ENCODE results near the gene TOMM70.

TOMM70 gene

GRCh38 chr3:100403362-100404249 is 2.7 kb upstream of the TOMM70 start:
- DNase-seq: no peak

GRCh38 chr3:100402891-100403290 is 2.0 kb upstream of the TOMM70 start:
- Histone ChIP-seq H3K27me3 (replicated peaks; ENCODE audit: insufficient read depth, low read length) (no peaks in the 10 kb centered on the region), H3K9me2 (replicated peaks; ENCODE audit: insufficient read depth, low read length) (no peaks in the 10 kb centered on the region), H2AFZ (ENCODE audit: low read length) (no peak overlapping the region), H3K4me1 (ENCODE audit: low read length) (peaks cover 16% of the 10 kb centered on the region), H3K4me3 (ENCODE audit: low read length) (peak overlapping the region; percentile 92; the same call in 1 of the 2 replicates), H3K79me2 (ENCODE audit: low read length) (peaks cover 37% of the 10 kb centered on the region), H3F3A (ENCODE audit: insufficient read depth, low read length) (peaks cover 6% of the 10 kb centered on the region), H3K27ac (ENCODE audit: low read length) (no peak overlapping the region), H3K9me3 (replicated peaks; ENCODE audit: insufficient read depth, low read length) (no peaks in the 10 kb centered on the region), H3K4me2 (ENCODE audit: low read depth, low read length) (peak overlapping the region; percentile 67), H3K36me3 (replicated peaks; ENCODE audit: insufficient read depth, low read length) (no peaks in the 10 kb centered on the region), H3K9ac (ENCODE audit: low read length) (no peak overlapping the region; the same call in 1 of the 2 replicates), H4K20me1 (ENCODE audit: insufficient read depth, low read length) (no peaks in the 10 kb centered on the region)
- no peak for DNase-seq
- no peak for TF ChIP-seq EZH2phosphoT487 (IDR thresholded peaks at IDR 0.05; ENCODE audit: low read length)
- no peak for TF ChIP-seq CTCF (IDR thresholded peaks at IDR 0.05; ENCODE audit: low read length)
- TF ChIP-seq EZH2 (optimal IDR thresholded peaks at IDR 0.05; ENCODE audit: low read depth, low read length): no peak

More at GRCh38 chr3:100403362-100404249, 2.7 kb upstream of the TOMM70 start:
- Histone ChIP-seq H2AFZ (ENCODE audit: low read length) (no peak overlapping the region), H3F3A (ENCODE audit: insufficient read depth, low read length) (peaks cover 6% of the 10 kb centered on the region), H3K4me1 (ENCODE audit: low read length) (peaks cover 16% of the 10 kb centered on the region), H3K36me3 (replicated peaks; ENCODE audit: insufficient read depth, low read length) (no peaks in the 10 kb centered on the region), H3K9me2 (replicated peaks; ENCODE audit: insufficient read depth, low read length) (no peaks in the 10 kb centered on the region), H3K4me3 (ENCODE audit: low read length) (0 out of 2 replicates have a peak overlapping the region, but pooled peaks have one; percentile 92), H3K9me3 (replicated peaks; ENCODE audit: insufficient read depth, low read length) (no peaks in the 10 kb centered on the region), H3K27ac (ENCODE audit: low read length) (no peak overlapping the region), H4K20me1 (ENCODE audit: insufficient read depth, low read length) (no peaks in the 10 kb centered on the region), H3K9ac (ENCODE audit: low read length) (no peak overlapping the region), H3K27me3 (replicated peaks; ENCODE audit: insufficient read depth, low read length) (no peaks in the 10 kb centered on the region), H3K79me2 (ENCODE audit: low read length) (peaks cover 34% of the 10 kb centered on the region), H3K4me2 (ENCODE audit: low read depth, low read length) (peak overlapping the region; percentile 67; the same call in 1 of the 2 replicates)
- no peak for TF ChIP-seq CTCF (IDR thresholded peaks at IDR 0.05; ENCODE audit: low read length)
- TF ChIP-seq EZH2 (optimal IDR thresholded peaks at IDR 0.05; ENCODE audit: low read depth, low read length): no peak

- H3K9ac ChIP-seq (ENCODE audit: low read length): peak overlapping the region; percentile 80; the same call in 1 of the 2 replicates
- TF ChIP-seq CTCF (IDR thresholded peaks at IDR 0.05; ENCODE audit: low read length) (no peak), EZH2 (optimal IDR thresholded peaks at IDR 0.05; ENCODE audit: low read depth, low read length) (no peak), EZH2phosphoT487 (IDR thresholded peaks at IDR 0.05; ENCODE audit: low read length) (no peak)
- peak overlapping the region; percentile 81; the same call in 1 of the 2 replicates for H3K27ac ChIP-seq (ENCODE audit: low read length)
- H3K4me2 ChIP-seq (ENCODE audit: low read depth, low read length): peak overlapping the region; percentile 67
- DNase-seq: peak; percentile 6
- peaks cover 6% of the 10 kb centered on the region for H3F3A ChIP-seq (ENCODE audit: insufficient read depth, low read length)
- no peaks in the 10 kb centered on the region for H3K36me3 ChIP-seq (replicated peaks; ENCODE audit: insufficient read depth, low read length)
- H3K9me3 ChIP-seq (replicated peaks; ENCODE audit: insufficient read depth, low read length): no peaks in the 10 kb centered on the region
- peak overlapping the region; percentile 69; the same call in 1 of the 2 replicates for H2AFZ ChIP-seq (ENCODE audit: low read length)
- no peaks in the 10 kb centered on the region for H3K9me2 ChIP-seq (replicated peaks; ENCODE audit: insufficient read depth, low read length)
- peaks cover 44% of the 10 kb centered on the region for H3K79me2 ChIP-seq (ENCODE audit: low read length)
- peak overlapping the region; percentile 92 for H3K4me3 ChIP-seq (ENCODE audit: low read length)
- 0 out of 2 replicates have a peak, but pooled peaks cover 2% of the 10 kb centered on the region for H4K20me1 ChIP-seq (ENCODE audit: insufficient read depth, low read length)
- H3K4me1 ChIP-seq (ENCODE audit: low read length): peaks cover 16% of the 10 kb centered on the region
- no peaks in the 10 kb centered on the region for H3K27me3 ChIP-seq (replicated peaks; ENCODE audit: insufficient read depth, low read length)
These were observed 1.4 kb upstream of the TOMM70 start for GRCh38 chr3:100402256-100402655.
